Neural cell (in vitro differentiated cells): Measurements from ENCODE around the gene RDH8.

ENCODE experiments used
- EP300 ChIP-seq: fragments of 450-650 bp; conservative IDR thresholded peaks from 2 replicates; pipeline ENCODE4 v1.6.1; 2014; ENCODE audit warnings: antibody characterized with exemption, mild to moderate bottlenecking, moderate library complexity; ENCODE audit not compliant: poor library complexity, severe bottlenecking
- EZH2 ChIP-seq: fragments of 200-600, 300-800 bp; shearing (Covaris generic), sonication (generic); IDR thresholded peaks from 2 replicates; pipeline ENCODE4 v1.6.1; 2014; ENCODE audit warnings: antibody characterized with exemption, low read length, borderline replicate concordance, mild to moderate bottlenecking; ENCODE audit not compliant: insufficient read depth, poor library complexity, severe bottlenecking
- MXI1 ChIP-seq: fragments of 450-650 bp; conservative IDR thresholded peaks from 2 replicates; pipeline ENCODE4 v1.6.1; 2014; ENCODE audit warnings: antibody characterized with exemption, mild to moderate bottlenecking; ENCODE audit not compliant: poor library complexity, severe bottlenecking
- POLR2AphosphoS5 ChIP-seq: IDR thresholded peaks from 2 replicates; pipeline ENCODE4 v1.6.1; 2012
- SMC3 ChIP-seq: fragments of 450-650 bp; conservative IDR thresholded peaks from 2 replicates; pipeline ENCODE4 v1.6.1; 2014; ENCODE audit warnings: antibody characterized with exemption, mild to moderate bottlenecking, moderate library complexity; ENCODE audit not compliant: poor library complexity
- TF ChIP-seq, protein P1 (sequence below): fragments of 450-650 bp; IDR thresholded peaks from 2 replicates; pipeline ENCODE4 v1.5.1; 2014; ENCODE audit warnings: antibody characterized with exemption, mild to moderate bottlenecking, moderate library complexity; ENCODE audit not compliant: poor library complexity, severe bottlenecking
- TF ChIP-seq, protein P2 (sequence below): IDR thresholded peaks from 2 replicates; pipeline ENCODE4 v1.6.1; 2012; ENCODE audit warnings: borderline replicate concordance

GRCh38 chr19:10005632-10006334 is 7.5 kb upstream of the RDH8 start:
- TF ChIP-seq, protein P1, sequence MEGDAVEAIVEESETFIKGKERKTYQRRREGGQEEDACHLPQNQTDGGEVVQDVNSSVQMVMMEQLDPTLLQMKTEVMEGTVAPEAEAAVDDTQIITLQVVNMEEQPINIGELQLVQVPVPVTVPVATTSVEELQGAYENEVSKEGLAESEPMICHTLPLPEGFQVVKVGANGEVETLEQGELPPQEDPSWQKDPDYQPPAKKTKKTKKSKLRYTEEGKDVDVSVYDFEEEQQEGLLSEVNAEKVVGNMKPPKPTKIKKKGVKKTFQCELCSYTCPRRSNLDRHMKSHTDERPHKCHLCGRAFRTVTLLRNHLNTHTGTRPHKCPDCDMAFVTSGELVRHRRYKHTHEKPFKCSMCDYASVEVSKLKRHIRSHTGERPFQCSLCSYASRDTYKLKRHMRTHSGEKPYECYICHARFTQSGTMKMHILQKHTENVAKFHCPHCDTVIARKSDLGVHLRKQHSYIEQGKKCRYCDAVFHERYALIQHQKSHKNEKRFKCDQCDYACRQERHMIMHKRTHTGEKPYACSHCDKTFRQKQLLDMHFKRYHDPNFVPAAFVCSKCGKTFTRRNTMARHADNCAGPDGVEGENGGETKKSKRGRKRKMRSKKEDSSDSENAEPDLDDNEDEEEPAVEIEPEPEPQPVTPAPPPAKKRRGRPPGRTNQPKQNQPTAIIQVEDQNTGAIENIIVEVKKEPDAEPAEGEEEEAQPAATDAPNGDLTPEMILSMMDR, result no peak
- TF ChIP-seq, protein P2, sequence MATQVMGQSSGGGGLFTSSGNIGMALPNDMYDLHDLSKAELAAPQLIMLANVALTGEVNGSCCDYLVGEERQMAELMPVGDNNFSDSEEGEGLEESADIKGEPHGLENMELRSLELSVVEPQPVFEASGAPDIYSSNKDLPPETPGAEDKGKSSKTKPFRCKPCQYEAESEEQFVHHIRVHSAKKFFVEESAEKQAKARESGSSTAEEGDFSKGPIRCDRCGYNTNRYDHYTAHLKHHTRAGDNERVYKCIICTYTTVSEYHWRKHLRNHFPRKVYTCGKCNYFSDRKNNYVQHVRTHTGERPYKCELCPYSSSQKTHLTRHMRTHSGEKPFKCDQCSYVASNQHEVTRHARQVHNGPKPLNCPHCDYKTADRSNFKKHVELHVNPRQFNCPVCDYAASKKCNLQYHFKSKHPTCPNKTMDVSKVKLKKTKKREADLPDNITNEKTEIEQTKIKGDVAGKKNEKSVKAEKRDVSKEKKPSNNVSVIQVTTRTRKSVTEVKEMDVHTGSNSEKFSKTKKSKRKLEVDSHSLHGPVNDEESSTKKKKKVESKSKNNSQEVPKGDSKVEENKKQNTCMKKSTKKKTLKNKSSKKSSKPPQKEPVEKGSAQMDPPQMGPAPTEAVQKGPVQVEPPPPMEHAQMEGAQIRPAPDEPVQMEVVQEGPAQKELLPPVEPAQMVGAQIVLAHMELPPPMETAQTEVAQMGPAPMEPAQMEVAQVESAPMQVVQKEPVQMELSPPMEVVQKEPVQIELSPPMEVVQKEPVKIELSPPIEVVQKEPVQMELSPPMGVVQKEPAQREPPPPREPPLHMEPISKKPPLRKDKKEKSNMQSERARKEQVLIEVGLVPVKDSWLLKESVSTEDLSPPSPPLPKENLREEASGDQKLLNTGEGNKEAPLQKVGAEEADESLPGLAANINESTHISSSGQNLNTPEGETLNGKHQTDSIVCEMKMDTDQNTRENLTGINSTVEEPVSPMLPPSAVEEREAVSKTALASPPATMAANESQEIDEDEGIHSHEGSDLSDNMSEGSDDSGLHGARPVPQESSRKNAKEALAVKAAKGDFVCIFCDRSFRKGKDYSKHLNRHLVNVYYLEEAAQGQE, result no peak
- TF ChIP-seq SMC3 (no peak), POLR2AphosphoS5 (no peak), EP300 (no peak), EZH2 (no peak), MXI1 (no peak)
